ENCODE results near the gene CNGB1. TPM values are rescaled to one million over a fixed set of nuclear protein-coding genes. Genes with fewer than 3 reads are reported as not detected.

The CNGB1 gene
- total and polyA plus RNA-seq, 2 of the 13 experiments (the other 11 are each of a cell fraction or from before 2014, with no cell fraction given): 0.02 to 0.15 TPM

- peak overlapping the region; percentile 16 for H3K27ac ChIP-seq (ENCODE audit: extremely low read length, insufficient read depth, low read length)
- no peaks in the 10 kb centered on the region for H3K9me3 ChIP-seq (ENCODE audit: low read length)
- no peaks in the 10 kb centered on the region for H4K20me1 ChIP-seq (ENCODE audit: insufficient read depth, low read length)
- H3K4me3 ChIP-seq (replicated peaks in 1 of 3; ENCODE audit: insufficient read depth in 1 of 3, low read depth in 2 of 3, low read length in 3 of 3): no peak overlapping the region; a peak in 1 of 6 replicates
- ChIA-PET CTCF (ENCODE audit: low intra/inter-chr PET ratio, low total read pairs) (no interaction called here), POLR2A (interaction anchor here (1.8 to 5.1 kb wide), 4 partner anchors 27 to 107 kb away, joined by 4 to 48 read pairs (median 15); no protein-coding TSS in a partner anchor)
- H2AFZ ChIP-seq (ENCODE audit: low read length): no peak overlapping the region
- DNase-seq (ENCODE audit: low spot score) (no peak), ATAC-seq (no peak), FAIRE-seq (no peak)
- no peak overlapping the region for H3K9ac ChIP-seq (ENCODE audit: insufficient read depth, low read depth, low read length)
- WGBS (ENCODE audit: low lambda C conversion rate): 46% methylated on average over 9 of the region's 9 CpGs
- in situ Hi-C loops (cut with HindIII; ENCODE audit: extremely low pct_ligation_motif_present, low pct_unique_long_range_greater_than_20kb) (no loop called here), intact Hi-C loops (cut with micrococcal nuclease; ENCODE audit: unreplicated experiment) (no loop called here)
- no peaks in the 10 kb centered on the region for H3K79me2 ChIP-seq (ENCODE audit: insufficient read depth, low read length)
- H3K27me3 ChIP-seq (ENCODE audit: control insufficient read depth in 1 of 2, insufficient read depth in 2 of 2, low read length in 2 of 2): peaks cover 0 to under 1% of the 10 kb centered on the region in 2 experiments; a peak in 2 of 5 replicates
- BruUV-seq (replicated peaks): no TSS peak
- H3K4me2 ChIP-seq (ENCODE audit: low read depth, low read length): peak overlapping the region; percentile 27
- H3K36me3 ChIP-seq (replicated peaks in 1 of 2; ENCODE audit: control insufficient read depth in 1 of 2, insufficient read depth in 2 of 2, low read length in 2 of 2): no peaks in the 10 kb centered on the region
- peaks cover 87% of the 10 kb centered on the region for H3K4me1 ChIP-seq (ENCODE audit: insufficient read depth, low read length)
- 0 out of 2 replicates have a peak, but pooled peaks have one; percentile 67 for TF ChIP-seq ZFP82 (CRISPR knock-in tag; IDR thresholded peaks at IDR 0.05; ENCODE audit: borderline replicate concordance)
- peak; percentile 66 for TF ChIP-seq ZNF3 (CRISPR knock-in tag; IDR thresholded peaks at IDR 0.05)
- TF ChIP-seq ZBTB10 (CRISPR knock-in tag; IDR thresholded peaks at IDR 0.05; ENCODE audit: borderline replicate concordance): peak; percentile 22; the same call in 1 of the 2 replicates
- no peak for TF ChIP-seq ERF (CRISPR knock-in tag; IDR thresholded peaks at IDR 0.05)
- TF ChIP-seq ZNF691 (CRISPR knock-in tag; IDR thresholded peaks at IDR 0.05; ENCODE audit: borderline replicate concordance, low read depth): no peak
- TF ChIP-seq ATF4 (CRISPR knock-in tag; IDR thresholded peaks at IDR 0.05): 0 out of 4 replicates have a peak, but pooled peaks of 1 of the 2 experiments have one; percentile 4
- no peak for TF ChIP-seq RBM22 (optimal IDR thresholded peaks at IDR 0.05; ENCODE audit: low read length)
- no peak for TF ChIP-seq HMG20B (CRISPR knock-in tag; conservative IDR thresholded peaks at IDR 0.05)
- 0 out of 4 replicates have a peak, but pooled peaks of 1 of the 2 experiments have one; percentile 22 for TF ChIP-seq KLF16 (CRISPR knock-in tag; IDR thresholded peaks at IDR 0.05)
- TF ChIP-seq ZNF776 (CRISPR knock-in tag; IDR thresholded peaks at IDR 0.05): no peak
- peak; percentile 36; the same call in 1 of the 2 replicates for TF ChIP-seq ARID4A (CRISPR knock-in tag; IDR thresholded peaks at IDR 0.05; ENCODE audit: borderline replicate concordance)
- TF ChIP-seq SOX6 (IDR thresholded peaks at IDR 0.05): no peak
- TF ChIP-seq SOX6 (CRISPR knock-in tag; IDR thresholded peaks at IDR 0.05): peak; percentile 17; the same call in 1 of the 2 replicates
- no peak for TF ChIP-seq KAT7 (CRISPR knock-in tag; IDR thresholded peaks at IDR 0.05; ENCODE audit: borderline replicate concordance)
Observed at GRCh38 chr16:57889960-57890751, 80.8 kb downstream of the CNGB1 start.

All from HepG2 (cell line).